K562 (cell line): ENCODE measurements around the gene METTL18. TPM values are rescaled to one million over a fixed set of nuclear protein-coding genes. Genes with fewer than 3 reads are reported as not detected.

Experiments
- CBX5 ChIP-seq: IDR thresholded peaks from 2 replicates; pipeline ENCODE4 v1.6.1; 2014; ENCODE audit warnings: low read depth, borderline replicate concordance
- CCNT2 ChIP-seq: IDR thresholded peaks from 2 replicates; pipeline ENCODE4 v1.6.1; 2011; ENCODE audit warnings: borderline replicate concordance, low read depth, mild to moderate bottlenecking, moderate library complexity, mixed read lengths, low read length; ENCODE audit not compliant: insufficient read length; ENCODE audit errors: extremely low read depth
- CTBP1 ChIP-seq: fragments of 450-650 bp; IDR thresholded peaks from 2 replicates; pipeline ENCODE4 v1.6.1; 2016; ENCODE audit warnings: borderline replicate concordance
- DPF2 ChIP-seq: fragments of 450-650 bp; IDR thresholded peaks from 2 replicates; pipeline ENCODE4 v1.6.1; 2016
- EP300 ChIP-seq: IDR thresholded peaks from 2 replicates; pipeline ENCODE4 v1.6.1; 2012; ENCODE audit warnings: low read length, improper control_type of control experiment
- ETV6 ChIP-seq, 3 experiments: fragments of 150-350 bp in 1 of 3; sonication (generic) in 1 of 3; formaldehyde crosslinking in 1 of 3; IDR thresholded peaks; 2 replicates each; pipeline versions ENCODE4 v1.6.1 to v1.8.0; 2014 to 2022; ENCODE audit warnings: borderline replicate concordance in 2 of 3, low read depth in 2 of 3, antibody characterized with exemption in 1 of 3, low read length in 1 of 3, mild to moderate bottlenecking in 1 of 3, missing genetic modification reagents in 1 of 3
- KDM5B ChIP-seq: fragments of 200-600 bp; sonication (generic); IDR thresholded peaks from 2 replicates; pipeline ENCODE4 v1.6.1; 2012; ENCODE audit warnings: low read depth, mild to moderate bottlenecking, moderate library complexity, low read length, control low read depth, inconsistent platforms; ENCODE audit not compliant: insufficient replicate concordance
- POLR2G ChIP-seq: fragments of 200-400 bp; formaldehyde crosslinking; IDR thresholded peaks from 2 replicates; pipeline ENCODE4 v1.6.1; 2017; ENCODE audit warnings: low read depth, mild to moderate bottlenecking, antibody characterized with exemption, low read length, moderate library complexity
- POLR3A ChIP-seq: IDR thresholded peaks from 2 replicates; pipeline ENCODE4 v1.6.1; 2011; ENCODE audit warnings: borderline replicate concordance, mild to moderate bottlenecking, moderate library complexity; ENCODE audit not compliant: insufficient read length, insufficient read depth; ENCODE audit errors: extremely low read depth
- PTTG1 ChIP-seq: fragments of 450-650 bp; IDR thresholded peaks from 2 replicates; pipeline ENCODE4 v1.6.1; 2016; ENCODE audit warnings: low read depth, mild to moderate bottlenecking, missing genetic modification characterization, missing compliant biosample characterization
- PYGO2 ChIP-seq: fragments of 450-650 bp; IDR thresholded peaks from 2 replicates; pipeline ENCODE4 v1.6.1; 2016; ENCODE audit warnings: mild to moderate bottlenecking, missing genetic modification characterization, moderate library complexity, missing compliant biosample characterization
- RAD21 ChIP-seq, 2 experiments: fragments of 250-450 bp in 1 of 2; fragments of 450-650 bp in 1 of 2; sonication (Bioruptor Pico) in 1 of 2; formaldehyde crosslinking in 1 of 2; IDR thresholded peaks in 1 of 2; conservative IDR thresholded peaks in 1 of 2; 2 replicates each; pipeline versions ENCODE4 v1.4.0 to v1.8.0; 2020 to 2022; ENCODE audit warnings: mild to moderate bottlenecking in 2 of 2, moderate library complexity in 1 of 2
- RBM15 ChIP-seq: fragments of 200-400 bp; formaldehyde crosslinking; IDR thresholded peaks from 2 replicates; pipeline ENCODE4 v1.6.1; 2018; ENCODE audit warnings: mild to moderate bottlenecking, low read length, moderate library complexity; ENCODE audit not compliant: insufficient read depth
- ZNF384 ChIP-seq: IDR thresholded peaks from 2 replicates; pipeline ENCODE4 v1.6.1; 2012; ENCODE audit warnings: low read depth, low read length, improper control_type of control experiment
- ZNF77 ChIP-seq: fragments of 250-450 bp; sonication (Bioruptor Pico); IDR thresholded peaks from 2 replicates; pipeline ENCODE4 v1.5.0; 2020
- ZNF780A ChIP-seq: fragments of 250-450 bp; sonication (Bioruptor Pico); IDR thresholded peaks from 2 replicates; pipeline ENCODE4 v1.5.0; 2021; ENCODE audit warnings: mild to moderate bottlenecking
- polyA plus RNA-seq, 8 experiments: library from polyadenylated mRNA; depleted of rRNA in 4 of 8; stranded (reverse) in 5 of 8; unstranded in 3 of 8; fragments of >200 nt; fragmentation: Nextera tagmentation in 2 of 8; fragmentation: Illumina TruSeq in 1 of 8; extraction: Ambion mirVana in 2 of 8; extraction: Trizol in 1 of 8; gene quantifications; 2 replicates each; pipeline versions ENCODE4 v1.2.1 to v1.2.3, GENCODE V29; 2011 to 2014; ENCODE audit warnings: inconsistent platforms in 1 of 8, missing spikeins in 1 of 8
- total RNA-seq, 7 experiments: library from RNA; depleted of rRNA in 6 of 7; stranded (reverse); fragments of >200 nt in 6 of 7; fragmentation: Illumina TruSeq in 2 of 7; extraction: Trizol in 2 of 7; gene quantifications; 2 replicates each; pipeline versions ENCODE4 v1.2.1 to v1.2.3, GENCODE V29; 2011 to 2021; ENCODE audit warnings: low replicate concordance in 1 of 7
- TF ChIP-seq, protein P1 (sequence below): sonication (generic); formaldehyde crosslinking; IDR thresholded peaks from 2 replicates; pipeline ENCODE4 v1.8.1; 2023; ENCODE audit warnings: mild to moderate bottlenecking, missing genetic modification reagents
- TF ChIP-seq, protein P2 (sequence below): fragments of 250-450 bp; sonication (Bioruptor Pico); IDR thresholded peaks from 2 replicates; pipeline ENCODE4 v1.6.1; 2021; ENCODE audit warnings: mild to moderate bottlenecking
- TF ChIP-seq, protein P3 (sequence below), 2 experiments: fragments of 250-450 bp in 1 of 2; fragments of 450-650 bp in 1 of 2; sonication (Bioruptor Pico) in 1 of 2; IDR thresholded peaks; 2 replicates each; pipeline versions ENCODE4 v1.6.1 to v1.8.0; 2016 to 2021; ENCODE audit warnings: mild to moderate bottlenecking in 2 of 2, moderate library complexity in 2 of 2, missing compliant biosample characterization in 1 of 2, missing genetic modification characterization in 1 of 2
- TF ChIP-seq, protein P4 (sequence below): fragments of 250-450 bp; sonication (Bioruptor Pico); IDR thresholded peaks from 2 replicates; pipeline ENCODE4 v1.5.0; 2021

The METTL18 gene
- total and polyA plus RNA-seq, 9 of the 15 experiments (the other 6 are each of a cell fraction or from before 2014, with no cell fraction given) = 9.5 to 40.2 (median 14.7) TPM

DNA sequence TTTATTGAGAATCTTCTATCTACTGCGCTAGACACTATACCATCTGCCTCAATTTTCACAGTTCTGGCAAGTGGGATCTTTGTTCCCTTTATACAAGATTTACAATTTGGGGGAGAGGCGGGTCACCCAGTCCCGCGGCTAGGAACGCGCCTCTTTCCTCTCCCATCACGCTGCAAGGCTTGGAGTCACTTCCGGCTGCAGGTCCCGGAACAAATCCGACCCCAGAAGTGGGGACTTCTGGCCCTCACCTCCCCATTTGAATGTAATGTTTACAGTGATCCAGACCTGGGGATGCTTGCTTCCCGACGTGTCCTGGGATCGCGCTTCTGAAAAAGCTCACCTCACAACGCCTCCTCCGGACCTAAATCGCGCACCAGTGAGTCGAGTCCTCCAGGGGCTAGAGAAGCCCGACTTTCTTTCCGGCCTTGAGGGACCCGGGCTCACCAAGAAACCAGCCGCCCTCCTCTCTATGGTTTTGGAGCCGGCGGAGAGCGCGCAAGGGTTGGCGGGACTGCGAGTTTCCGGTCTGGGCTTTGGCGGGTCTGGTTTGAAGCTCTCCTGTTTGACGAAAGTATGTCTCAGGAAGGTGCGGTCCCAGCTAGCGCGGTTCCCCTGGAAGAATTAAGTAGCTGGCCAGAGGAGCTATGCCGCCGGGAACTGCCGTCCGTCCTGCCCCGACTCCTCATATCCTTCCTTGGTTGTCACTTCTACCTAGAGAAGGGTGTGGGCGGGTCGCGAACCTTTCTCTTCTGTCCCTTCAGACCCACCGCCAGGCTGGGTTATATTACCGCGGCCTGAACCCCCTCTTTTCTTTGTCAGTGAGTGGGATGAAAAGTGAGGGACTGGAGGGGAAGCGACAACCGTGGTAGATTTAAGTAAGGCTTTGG lies at the start of gene METTL18 (continued):
- TF ChIP-seq, protein P1, sequence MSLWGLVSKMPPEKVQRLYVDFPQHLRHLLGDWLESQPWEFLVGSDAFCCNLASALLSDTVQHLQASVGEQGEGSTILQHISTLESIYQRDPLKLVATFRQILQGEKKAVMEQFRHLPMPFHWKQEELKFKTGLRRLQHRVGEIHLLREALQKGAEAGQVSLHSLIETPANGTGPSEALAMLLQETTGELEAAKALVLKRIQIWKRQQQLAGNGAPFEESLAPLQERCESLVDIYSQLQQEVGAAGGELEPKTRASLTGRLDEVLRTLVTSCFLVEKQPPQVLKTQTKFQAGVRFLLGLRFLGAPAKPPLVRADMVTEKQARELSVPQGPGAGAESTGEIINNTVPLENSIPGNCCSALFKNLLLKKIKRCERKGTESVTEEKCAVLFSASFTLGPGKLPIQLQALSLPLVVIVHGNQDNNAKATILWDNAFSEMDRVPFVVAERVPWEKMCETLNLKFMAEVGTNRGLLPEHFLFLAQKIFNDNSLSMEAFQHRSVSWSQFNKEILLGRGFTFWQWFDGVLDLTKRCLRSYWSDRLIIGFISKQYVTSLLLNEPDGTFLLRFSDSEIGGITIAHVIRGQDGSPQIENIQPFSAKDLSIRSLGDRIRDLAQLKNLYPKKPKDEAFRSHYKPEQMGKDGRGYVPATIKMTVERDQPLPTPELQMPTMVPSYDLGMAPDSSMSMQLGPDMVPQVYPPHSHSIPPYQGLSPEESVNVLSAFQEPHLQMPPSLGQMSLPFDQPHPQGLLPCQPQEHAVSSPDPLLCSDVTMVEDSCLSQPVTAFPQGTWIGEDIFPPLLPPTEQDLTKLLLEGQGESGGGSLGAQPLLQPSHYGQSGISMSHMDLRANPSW = no peak
- no peak for TF ChIP-seq ZNF780A (CRISPR knock-in tag)
- TF ChIP-seq CBX5 = no peak
- TF ChIP-seq CCNT2 = peak; percentile 10
- TF ChIP-seq KDM5B = peak; percentile 83
- no peak for TF ChIP-seq ETV6 (IDR thresholded peaks at IDR 0.05; ENCODE audit: borderline replicate concordance in 1 of 2, low read depth in 2 of 2, low read length in 1 of 2)
- TF ChIP-seq ETV6 (CRISPR knock-in tag; IDR thresholded peaks at IDR 0.05; ENCODE audit: borderline replicate concordance) = no peak
- TF ChIP-seq, protein P2, sequence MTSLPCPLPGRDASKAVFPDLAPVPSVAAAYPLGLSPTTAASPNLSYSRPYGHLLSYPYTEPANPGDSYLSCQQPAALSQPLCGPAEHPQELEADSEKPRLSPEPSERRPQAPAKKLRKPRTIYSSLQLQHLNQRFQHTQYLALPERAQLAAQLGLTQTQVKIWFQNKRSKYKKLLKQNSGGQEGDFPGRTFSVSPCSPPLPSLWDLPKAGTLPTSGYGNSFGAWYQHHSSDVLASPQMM (CRISPR knock-in tag) = no peak
- no peak for TF ChIP-seq RBM15
- TF ChIP-seq ZNF77 (CRISPR knock-in tag) = no peak
- peak; percentile 59; the same call in 1 of the 2 replicates for TF ChIP-seq EP300
- TF ChIP-seq CTBP1 = peak; percentile 72
- TF ChIP-seq RAD21 (CRISPR knock-in tag; conservative IDR thresholded peaks at IDR 0.05 in 1 of 2, IDR thresholded peaks at IDR 0.05 in 1 of 2) = no peak
- TF ChIP-seq PYGO2 (tag) = no peak
- TF ChIP-seq POLR2G = peak; percentile 94
- TF ChIP-seq, protein P3, sequence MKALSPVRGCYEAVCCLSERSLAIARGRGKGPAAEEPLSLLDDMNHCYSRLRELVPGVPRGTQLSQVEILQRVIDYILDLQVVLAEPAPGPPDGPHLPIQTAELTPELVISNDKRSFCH (CRISPR knock-in tag; IDR thresholded peaks at IDR 0.05) = no peak
- TF ChIP-seq, protein P3 (tag; IDR thresholded peaks at IDR 0.05) = no peak; the same call in 1 of the 2 replicates
- TF ChIP-seq, protein P4, sequence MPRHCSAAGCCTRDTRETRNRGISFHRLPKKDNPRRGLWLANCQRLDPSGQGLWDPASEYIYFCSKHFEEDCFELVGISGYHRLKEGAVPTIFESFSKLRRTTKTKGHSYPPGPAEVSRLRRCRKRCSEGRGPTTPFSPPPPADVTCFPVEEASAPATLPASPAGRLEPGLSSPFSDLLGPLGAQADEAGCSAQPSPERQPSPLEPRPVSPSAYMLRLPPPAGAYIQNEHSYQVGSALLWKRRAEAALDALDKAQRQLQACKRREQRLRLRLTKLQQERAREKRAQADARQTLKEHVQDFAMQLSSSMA (CRISPR knock-in tag) = no peak
- no peak for TF ChIP-seq POLR3A
- TF ChIP-seq DPF2 = 0 out of 2 replicates have a peak, but pooled peaks have one; percentile 53
- TF ChIP-seq ZNF384 = no peak
- TF ChIP-seq PTTG1 (tag) = no peak
